DMS153 treated with DMSO at 0.1 percent for 48 hours (cell line): ENCODE data around the gene TAOK3.
"Not testable (repeated sequence)": the region's sequence is repeated elsewhere in the genome, so short reads cannot be mapped to it uniquely, and the experiment has no call there.

ENCODE experiments used
- DNase-seq: peaks from one replicate; lab custom pipeline; 2025; ENCODE audit not compliant: unreplicated experiment; lab: John Stamatoyannopoulos, UW

Gene TAOK3

DNA sequence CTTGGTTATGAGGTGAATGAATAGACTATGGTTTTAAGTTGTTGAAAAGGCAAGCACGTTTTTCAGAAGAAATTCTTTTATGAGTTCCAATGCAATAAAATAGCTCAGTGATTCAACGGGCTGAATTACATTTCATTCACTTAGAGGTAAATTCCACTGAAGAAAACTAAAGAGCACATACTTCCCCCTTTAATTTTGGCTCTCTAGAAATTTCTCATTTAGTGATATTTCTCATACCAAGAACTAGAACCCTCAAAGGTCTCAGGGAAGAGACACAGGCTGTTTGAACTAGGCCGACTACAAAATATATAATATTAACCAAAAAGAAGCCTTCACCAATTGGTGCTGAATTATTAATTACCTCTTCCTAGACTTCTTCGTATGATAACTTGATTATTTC, 68.6 kb downstream of the TAOK3 start:
- no peak for DNase-seq

DNA sequence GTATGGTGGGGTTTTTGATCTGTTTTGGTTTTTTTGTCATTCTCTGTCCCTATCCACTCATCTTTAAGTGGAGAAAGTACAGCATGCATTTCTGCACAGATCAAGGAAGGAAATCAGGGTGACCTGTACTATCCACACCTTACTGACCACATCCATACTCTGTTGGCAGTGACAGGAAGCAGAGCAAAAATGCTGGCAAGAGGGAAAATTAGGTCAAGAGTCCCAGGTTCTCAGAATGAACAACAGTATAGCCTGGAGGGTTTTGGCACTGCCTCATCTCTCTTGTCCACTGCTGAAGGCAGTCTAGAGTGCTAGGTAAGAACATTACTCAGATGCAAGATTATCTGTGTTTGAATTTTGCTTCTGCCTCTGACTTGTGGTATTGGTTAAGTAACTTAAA, 70.7 kb downstream of the TAOK3 start:
- no peak for DNase-seq

DNA sequence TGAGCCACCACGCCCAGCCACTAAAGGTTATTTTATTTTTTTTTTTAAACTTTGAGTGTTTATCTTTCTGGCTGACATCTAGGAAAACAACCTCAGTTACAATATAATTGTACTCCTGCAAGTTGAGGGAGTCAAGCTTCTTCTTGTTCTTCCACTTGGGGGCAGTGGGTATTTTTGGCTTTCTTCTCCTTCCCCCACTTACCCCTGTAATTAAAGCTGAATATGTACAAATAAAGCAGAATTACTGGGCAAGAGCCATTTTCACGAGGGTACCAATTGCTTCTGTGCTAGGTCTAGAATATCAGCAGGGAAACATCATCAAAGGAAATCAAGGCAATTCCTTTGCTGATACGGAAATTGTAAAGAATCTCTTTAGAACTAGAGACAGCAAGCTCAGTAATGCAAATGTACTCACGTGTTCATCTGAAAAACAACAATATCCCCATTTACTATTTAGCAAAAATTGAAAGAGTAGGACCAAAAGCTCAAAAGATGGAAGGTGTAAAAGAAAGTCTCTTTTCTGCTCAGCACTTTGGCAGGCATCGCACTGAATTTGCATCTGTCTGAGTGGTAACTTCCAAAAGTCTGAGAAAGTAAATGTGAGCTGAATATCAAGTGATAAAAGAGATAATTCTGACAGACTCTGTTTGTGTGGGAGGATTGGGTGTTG, 72.8 kb downstream of the TAOK3 start:
- DNase-seq: no peak

DNA sequence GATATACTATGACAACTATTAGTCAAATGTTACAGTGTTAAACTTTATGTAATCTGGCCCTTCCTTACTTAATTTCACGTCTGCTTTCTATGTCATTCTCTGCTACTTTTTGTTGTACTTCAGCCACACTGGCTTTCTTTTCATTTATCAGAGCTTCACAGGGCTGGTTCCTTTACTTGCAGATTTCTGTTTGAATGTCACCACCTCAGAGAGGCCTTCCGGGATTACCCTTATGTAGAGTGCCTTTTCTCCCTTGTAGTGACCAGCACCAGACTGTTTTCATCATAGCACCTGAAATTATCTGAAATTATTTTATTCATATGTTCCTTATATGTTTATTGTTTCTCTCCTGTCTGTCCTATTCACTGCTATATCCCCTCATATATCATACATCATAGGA, 75.4 kb downstream of the TAOK3 start:
- DNase-seq: no peak

DNA sequence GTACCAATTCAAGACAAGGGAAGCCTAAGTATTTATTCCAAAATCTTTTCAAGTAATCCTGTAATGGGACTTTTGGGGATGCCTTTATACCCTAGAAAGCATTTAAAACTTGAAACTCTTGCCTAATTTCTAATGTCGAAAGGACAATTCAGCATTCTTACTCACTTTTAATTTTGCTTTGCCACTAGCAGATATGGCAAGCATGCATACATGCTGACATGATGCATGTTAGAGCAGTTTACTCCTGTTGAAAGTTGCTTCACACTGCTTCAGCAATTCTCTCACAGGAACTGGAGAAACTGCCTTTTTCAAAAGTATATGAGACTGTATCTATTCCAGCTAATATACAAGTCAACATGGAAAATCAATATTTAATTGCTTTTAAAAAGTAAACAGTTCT, 79.9 kb downstream of the TAOK3 start:
- no peak for DNase-seq

DNA sequence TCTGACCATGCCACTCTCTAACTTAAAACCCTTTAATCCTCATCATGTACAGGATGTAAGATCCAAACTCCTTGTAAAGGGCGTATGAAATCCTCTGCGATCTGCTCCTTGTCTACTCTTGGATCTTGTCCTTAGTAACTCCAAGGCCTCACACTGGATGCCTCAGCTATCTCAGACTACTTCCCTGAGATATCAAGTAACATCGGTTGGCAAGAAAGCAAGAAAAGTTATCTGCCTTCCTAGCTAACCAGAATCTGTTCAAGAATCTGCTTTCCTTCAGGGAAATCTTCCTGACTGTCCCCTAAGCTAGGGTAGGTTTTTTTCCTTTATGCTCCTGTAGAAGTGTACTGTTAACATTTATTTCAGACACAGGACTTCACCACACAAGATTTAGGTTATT, 82.6 kb downstream of the TAOK3 start:
- DNase-seq: no peak

DNA sequence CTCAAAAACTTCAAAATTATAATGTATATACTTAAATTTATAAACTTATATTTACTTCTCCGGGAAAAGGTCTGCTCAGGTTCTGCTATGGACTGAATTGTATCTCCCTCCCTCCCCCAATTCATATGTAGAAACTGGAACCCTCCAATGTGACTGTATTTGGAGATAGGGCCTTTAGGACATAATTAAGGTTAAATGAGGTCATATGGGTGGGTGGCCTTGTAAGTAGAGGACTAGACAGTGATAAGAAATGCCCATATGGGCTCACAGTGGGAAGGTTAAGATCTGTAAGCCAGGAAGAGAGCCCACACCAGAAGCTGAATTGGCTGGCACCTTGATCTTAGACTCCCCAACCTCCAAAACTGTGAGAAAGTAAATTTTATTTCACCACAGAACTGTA, 84.5 kb downstream of the TAOK3 start:
- DNase-seq: no peak

DNA sequence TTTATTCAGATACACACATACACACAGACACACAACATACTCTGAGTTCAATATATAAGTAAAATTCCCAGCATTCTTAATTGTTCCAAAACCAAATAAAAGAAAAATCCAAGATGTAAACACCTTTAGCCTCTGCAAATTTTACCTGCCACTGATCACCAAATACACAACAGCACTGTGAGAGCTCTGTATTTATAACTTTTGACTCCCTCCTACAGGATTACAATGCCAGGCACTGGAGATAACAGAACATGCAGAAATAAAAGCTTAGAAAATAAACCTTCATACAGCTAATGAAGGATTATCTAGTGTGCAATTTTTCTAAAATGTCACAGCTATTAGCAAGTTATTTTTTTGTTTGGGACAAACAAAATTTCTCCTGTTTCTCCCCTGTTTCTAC, 85.0 kb downstream of the TAOK3 start:
- DNase-seq: no peak

DNA sequence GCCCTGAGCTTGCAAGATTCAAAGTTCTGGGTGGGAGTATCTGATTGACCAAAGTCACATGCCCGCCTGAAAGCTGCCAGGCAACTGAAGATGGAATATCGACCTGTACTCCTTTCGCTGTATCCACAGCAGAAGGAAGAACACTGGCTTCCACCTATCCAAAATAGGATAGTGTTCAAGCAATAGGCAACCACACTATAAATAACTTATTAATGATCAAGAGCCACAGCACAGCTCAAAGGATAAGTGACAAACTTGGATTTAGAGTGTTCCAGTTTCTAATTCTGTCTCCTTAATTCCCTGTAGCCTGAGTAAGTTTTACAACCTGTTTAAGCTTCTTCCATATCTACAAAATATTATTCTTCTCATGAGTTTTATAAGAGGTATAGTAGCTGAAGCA, 89.9 kb downstream of the TAOK3 start:
- DNase-seq: no peak

DNA sequence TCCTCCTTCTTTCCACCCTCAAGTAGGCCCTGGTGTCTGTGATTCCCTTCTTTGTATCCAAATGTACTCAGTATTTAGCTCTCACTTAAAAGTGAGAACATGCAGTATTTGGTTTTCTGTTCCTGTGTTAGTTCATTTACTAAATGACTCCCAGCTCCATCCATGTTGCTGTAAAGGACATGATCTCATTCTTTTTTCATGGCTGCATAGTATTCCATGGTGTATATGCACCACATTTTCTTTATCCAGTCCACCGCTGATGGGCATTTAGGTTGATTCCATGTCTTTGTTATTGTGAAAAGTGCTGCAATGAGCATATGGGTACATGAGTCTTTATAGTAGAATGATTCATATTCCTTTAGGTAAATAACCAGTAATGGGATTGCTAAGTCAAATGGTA, 94.4 kb downstream of the TAOK3 start:
- DNase-seq: not testable (repeated sequence)

DNA sequence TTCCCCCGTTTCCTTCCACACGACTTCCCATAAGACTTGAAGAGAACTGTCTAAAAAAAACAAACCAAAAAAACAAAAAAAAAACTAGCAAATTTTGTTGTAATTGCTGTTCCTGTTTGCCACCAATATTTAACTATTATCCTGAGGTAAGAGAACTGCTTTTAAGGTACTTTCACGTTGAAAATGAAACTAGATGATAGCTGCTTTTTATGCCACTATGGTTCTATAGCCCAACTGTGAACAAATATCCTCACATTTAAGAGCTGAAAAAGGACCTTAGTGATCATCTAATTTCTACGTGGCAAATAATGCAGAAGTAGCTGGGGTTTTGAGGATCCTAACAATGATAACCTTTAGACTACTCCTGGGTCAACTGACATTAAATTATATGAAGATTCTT, 98.6 kb downstream of the TAOK3 start:
- DNase-seq: no peak

DNA sequence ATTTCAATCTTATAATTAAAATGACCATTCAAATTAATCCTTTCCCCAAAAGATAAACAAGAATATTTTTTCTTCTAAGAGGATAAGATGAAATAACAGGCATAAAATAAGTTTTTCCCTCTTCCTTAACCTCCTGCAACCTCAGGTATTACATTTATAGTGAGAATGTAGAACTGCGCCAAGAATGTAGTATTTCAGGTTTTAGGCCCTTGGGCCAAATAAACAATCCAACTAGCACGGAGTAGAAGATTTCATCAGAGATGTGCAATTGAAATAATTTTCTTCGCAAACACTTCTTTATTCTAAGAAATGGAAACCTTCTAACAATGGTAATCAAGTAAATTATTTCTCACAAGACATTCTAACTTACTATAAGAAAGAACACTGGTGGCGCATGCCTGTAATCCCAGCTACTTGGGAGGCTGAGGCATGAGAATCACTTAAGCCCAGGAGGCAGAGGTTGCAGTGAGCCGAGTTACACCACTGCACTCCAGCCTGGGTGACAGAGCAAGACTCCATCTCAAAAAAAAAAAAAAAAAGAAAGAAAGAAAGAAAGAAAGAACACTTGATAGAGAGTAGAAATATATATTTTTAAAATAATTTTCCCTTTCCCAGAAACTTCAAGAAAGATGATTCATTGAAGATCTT, 100.8 kb downstream of the TAOK3 start:
- DNase-seq: no peak

DNA sequence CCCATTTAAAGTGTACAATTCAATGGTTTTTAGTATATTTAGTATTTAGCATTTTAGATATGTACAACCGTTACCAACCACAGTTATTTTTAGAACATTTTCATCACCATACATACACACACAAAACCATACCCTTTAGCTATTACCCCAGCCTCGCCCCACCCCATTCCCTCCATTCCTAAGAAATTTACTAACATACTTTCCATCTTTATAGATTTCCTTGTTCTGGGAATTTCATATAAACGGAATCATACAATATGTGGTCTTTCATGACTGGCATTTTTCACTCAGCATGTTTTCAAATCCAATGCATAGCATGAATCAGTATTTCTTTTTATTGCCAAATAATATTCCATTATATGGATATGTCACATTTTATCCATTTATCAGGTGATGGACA, 101.5 kb downstream of the TAOK3 start:
- DNase-seq: no peak

DNA sequence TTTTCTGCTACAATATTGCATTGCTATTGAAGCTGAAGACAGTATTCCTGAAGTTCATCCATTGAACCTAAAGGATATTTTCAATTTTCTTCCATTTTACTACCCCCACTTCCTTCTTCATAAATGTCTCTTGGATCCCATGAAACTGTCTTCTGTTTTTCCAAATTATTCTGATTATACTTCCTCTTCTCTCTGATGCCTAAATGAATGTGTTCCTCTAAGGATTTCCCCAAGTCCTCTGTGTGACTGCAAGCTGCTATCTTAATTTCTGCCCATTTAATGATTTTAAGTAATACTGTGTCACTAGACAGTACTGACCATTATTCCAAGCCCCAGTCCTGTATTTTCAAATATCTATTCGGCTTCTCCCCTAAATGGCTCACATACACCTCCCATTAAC, 102.9 kb downstream of the TAOK3 start:
- DNase-seq: no peak

DNA sequence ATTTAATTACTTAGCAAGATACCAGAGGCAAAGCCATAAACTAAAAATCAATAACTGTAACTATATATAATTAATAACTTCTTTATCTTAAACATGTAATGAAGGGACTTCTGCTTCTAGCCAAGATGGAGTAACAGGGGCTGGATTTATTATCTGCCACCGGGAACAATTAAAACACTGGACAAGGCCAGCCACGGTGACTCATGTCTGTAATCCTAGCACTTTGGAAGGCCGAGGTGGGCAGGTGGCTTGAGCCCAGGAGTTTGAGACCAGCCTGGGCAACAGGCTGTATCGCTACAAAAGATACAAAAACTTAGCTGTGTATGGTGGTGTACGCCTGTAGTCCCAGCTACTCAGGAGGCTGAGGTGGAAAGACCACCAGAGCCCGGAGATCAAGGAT, 113.6 kb downstream of the TAOK3 start:
- no peak for DNase-seq

DNA sequence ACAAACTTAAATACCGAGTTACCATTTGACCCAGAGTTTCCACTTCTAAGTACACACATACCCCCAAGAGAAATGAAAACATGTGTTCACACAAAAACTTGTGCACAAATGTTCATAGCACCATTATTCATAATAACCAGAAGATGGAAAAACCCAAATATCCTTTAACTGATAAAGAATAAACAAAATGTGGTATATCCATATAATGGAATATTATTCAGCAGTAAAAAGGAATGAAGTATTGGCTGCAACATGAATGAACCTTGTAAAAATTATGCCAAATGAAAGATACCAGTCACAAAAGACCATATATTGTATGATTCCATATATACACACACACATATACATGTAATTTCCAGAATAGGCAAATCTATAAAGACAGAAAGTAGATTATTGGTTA, 116.4 kb downstream of the TAOK3 start:
- DNase-seq: no peak

DNA sequence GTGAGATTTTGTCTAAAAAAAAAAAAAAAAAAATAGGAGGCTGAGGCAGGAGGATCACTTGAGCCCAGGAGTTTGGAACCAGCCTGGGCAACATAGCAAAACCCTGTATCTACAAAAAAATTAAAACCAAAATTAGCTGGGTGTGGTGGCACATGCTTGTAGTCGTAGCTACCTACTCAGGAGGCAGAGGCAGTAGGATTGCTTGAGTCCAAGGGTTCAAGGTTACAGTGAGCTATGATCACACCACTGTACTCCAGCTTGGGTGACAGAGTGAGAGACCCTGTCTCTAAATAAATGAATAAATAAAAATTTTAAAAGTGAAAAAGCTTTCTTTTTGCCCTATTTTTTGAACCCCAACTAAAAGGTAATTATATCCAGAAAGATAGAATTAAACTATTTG, 123.2 kb downstream of the TAOK3 start:
- DNase-seq: no peak

DNA sequence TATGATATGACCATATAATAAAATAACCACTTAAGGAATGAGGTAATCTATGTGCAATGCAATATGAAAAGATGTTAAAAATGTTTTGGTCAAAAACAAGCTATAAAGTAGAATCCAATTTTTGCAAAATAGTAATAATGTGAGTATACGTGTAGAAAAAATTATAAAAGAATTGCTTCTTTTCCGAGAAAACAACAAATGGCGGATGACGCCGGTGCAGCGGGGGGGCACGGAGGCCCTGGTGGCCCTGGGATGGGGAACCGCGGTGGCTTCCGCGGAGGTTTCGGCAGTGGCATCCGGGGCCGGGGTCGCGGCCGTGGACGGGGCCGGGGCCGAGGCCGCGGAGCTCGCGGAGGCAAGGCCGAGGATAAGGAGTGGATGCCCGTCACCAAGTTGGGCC, 126.8 kb downstream of the TAOK3 start:
- DNase-seq: not testable (repeated sequence)

DNA sequence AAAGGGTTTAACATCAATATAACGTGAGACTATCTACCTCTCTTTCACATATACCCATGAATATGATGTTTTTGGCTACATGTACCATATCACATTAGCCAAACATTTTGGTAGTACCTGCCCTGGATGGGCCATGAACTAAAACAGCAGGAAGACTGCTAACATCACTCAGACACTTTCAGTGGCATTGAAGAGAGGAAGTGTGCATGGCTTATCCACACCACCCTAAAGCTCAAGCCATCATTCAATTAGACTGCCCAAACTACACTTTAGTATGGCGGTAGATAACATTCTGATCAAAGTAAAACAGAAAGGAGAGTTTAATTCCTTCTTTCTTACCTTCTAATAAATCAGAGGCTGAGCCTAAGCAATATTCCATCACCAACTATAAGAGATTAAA, 133.8 kb downstream of the TAOK3 start:
- DNase-seq: no peak

DNA sequence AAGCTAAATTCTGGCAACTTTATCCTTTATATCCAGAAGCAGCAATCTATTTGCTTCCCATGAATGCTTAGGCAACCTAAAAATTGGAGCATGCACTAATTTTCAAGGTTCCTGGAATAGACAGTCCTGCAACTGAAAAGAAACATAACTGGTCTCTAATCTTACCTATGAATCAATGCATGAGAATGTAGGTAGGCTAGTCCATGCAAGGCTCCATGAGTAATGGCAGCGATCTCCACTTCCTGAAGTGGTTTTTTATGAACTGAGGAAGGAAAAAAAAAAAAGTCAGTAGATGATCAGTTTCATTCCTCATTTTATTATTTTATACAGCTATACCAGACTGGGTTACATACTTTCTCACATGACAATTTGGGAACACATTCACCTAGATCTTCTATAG, 134.8 kb downstream of the TAOK3 start:
- no peak for DNase-seq

DNA sequence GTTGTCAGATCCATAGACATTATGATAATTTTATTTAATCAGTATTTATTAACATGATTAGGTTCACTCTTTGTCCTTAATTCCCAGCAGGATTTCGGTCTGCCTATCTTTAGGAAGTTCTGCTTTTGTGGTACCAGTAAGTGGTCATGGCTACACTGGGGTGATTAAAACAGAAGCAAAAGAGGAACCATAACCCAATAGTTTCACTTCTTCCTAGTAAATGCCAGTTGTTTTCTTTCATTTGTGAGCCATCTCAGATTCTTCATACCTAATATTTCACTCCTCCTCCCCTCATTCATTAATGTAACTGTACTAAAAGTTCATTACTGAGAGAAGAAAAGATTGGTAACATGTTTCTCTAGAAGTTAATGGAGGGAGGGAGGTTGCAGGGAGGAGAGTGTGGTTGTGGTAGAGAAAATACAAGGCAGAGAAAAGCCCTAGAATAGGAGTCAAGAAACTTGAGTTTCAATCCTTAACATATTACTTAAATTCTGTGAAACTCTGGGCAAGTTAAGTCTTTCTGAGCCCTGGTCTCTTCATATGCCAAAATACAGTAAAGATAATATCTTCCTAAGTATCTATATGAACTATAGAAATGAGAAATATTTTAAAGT, 135.5 kb downstream of the TAOK3 start:
- DNase-seq: no peak

DNA sequence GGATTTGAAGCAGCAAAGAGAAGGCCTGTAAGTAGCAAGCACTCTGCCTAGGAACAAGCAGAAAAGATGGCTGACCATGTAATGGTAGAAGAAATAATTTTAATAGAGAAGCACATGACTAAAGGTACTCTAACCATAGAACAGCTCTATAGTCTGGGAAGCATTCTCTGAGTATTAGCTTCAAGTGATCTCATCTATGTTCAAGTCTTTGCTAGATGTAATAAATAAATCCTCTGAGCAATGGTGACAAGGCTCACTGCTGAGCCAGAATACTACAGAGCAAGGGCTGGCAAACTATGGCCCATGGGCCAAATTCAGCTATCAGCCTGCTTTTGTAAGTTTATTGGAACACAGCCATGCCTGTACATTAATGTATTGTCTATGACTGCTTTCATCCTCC, 152.0 kb downstream of the TAOK3 start:
- no peak for DNase-seq

DNA sequence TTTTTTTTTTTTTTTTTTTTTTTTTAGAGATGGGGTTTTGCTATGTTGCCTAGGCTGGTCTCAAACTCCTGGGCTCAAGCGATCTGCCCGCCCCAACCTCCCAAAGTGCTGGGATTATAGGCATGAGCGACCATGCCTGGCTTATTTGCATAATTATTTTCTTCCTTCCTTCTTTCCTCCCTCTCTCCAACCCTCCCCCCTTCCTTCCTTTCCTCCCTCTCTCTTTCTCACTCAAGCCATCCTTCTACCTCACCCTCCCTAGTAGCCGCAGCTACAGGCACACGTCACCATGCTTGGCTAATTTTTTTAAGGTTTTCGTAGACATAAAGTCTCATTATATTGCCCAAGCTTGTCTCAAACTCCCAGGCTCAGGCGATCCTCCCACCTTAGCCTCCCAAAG, 152.9 kb downstream of the TAOK3 start:
- no peak for DNase-seq
